K562 (cell line): ENCODE data around the gene MICAL2. TPM values are rescaled to one million over a fixed set of nuclear protein-coding genes. Genes with fewer than 3 reads are reported as not detected.
A peak's percentile ranks its signal among the peaks of the same experiment; 100 is the strongest.

Experiments used
- AFF1 ChIP-seq, 2 experiments: fragments of 450-650 bp; IDR thresholded peaks; 2 replicates each; pipeline ENCODE4 v1.6.1; 2018; ENCODE audit warnings: mild to moderate bottlenecking in 2 of 2, low read depth in 1 of 2; ENCODE audit not compliant: partially characterized antibody in 2 of 2
- C11orf30 ChIP-seq: fragments of 450-650 bp; IDR thresholded peaks from 2 replicates; pipeline ENCODE4 v1.6.1; 2016; ENCODE audit warnings: low read depth, mild to moderate bottlenecking
- IFI16 ChIP-seq: fragments of 250-450 bp; sonication (Bioruptor Pico); IDR thresholded peaks from 2 replicates; pipeline ENCODE4 v2.1.2; 2022; ENCODE audit warnings: mild to moderate bottlenecking, inconsistent platforms
- IRF1 ChIP-seq: sonication (generic); formaldehyde crosslinking; IDR thresholded peaks from 2 replicates; pipeline ENCODE4 v1.8.0; 2022; ENCODE audit warnings: missing genetic modification reagents, mild to moderate bottlenecking, borderline replicate concordance
- MGA ChIP-seq: fragments of 450-650 bp; IDR thresholded peaks from 2 replicates; pipeline ENCODE4 v1.6.1; 2016; ENCODE audit warnings: mild to moderate bottlenecking, moderate library complexity
- NR2C2 ChIP-seq, 2 experiments: fragments of 200-800 bp in 1 of 2; sonication (Bioruptor generic) in 1 of 2; sonication (generic) in 1 of 2; formaldehyde crosslinking in 1 of 2; IDR thresholded peaks; 2 replicates each; pipeline versions ENCODE4 v1.6.1 to v1.8.0; 2016 to 2022; ENCODE audit warnings: mild to moderate bottlenecking in 1 of 2, missing compliant biosample characterization in 1 of 2, missing genetic modification characterization in 1 of 2, missing genetic modification reagents in 1 of 2
- ZFP36 ChIP-seq: fragments of 150-350 bp; IDR thresholded peaks from 2 replicates; pipeline ENCODE4 v1.6.1; 2018; ENCODE audit warnings: low read length, low read depth; ENCODE audit not compliant: partially characterized antibody
- ZNF511 ChIP-seq: sonication (generic); formaldehyde crosslinking; IDR thresholded peaks from 2 replicates; pipeline ENCODE4 v1.8.0; 2022; ENCODE audit warnings: mild to moderate bottlenecking, missing genetic modification reagents
- polyA plus RNA-seq, 8 experiments: library from polyadenylated mRNA; depleted of rRNA in 4 of 8; stranded (reverse) in 5 of 8; unstranded in 3 of 8; fragments of >200 nt; fragmentation: Nextera tagmentation in 2 of 8; fragmentation: Illumina TruSeq in 1 of 8; extraction: Ambion mirVana in 2 of 8; extraction: Trizol in 1 of 8; gene quantifications; 2 replicates each; pipeline versions ENCODE4 v1.2.1 to v1.2.3, GENCODE V29; 2011 to 2014; ENCODE audit warnings: inconsistent platforms in 1 of 8, missing spikeins in 1 of 8
- total RNA-seq, 7 experiments: library from RNA; depleted of rRNA in 6 of 7; stranded (reverse); fragments of >200 nt in 6 of 7; fragmentation: Illumina TruSeq in 2 of 7; extraction: Trizol in 2 of 7; gene quantifications; 2 replicates each; pipeline versions ENCODE4 v1.2.1 to v1.2.3, GENCODE V29; 2011 to 2021; ENCODE audit warnings: low replicate concordance in 1 of 7

The MICAL2 gene
- total and polyA plus RNA-seq, 9 of the 15 experiments (the other 6 are each of a cell fraction or from before 2014, with no cell fraction given): 4.7 to 64.2 (median 33.6) TPM

GRCh38 chr11:12166299-12167060, 56.1 kb downstream of the MICAL2 start (continued):
- TF ChIP-seq MGA (no peak), NR2C2 (CRISPR knock-in tag; IDR thresholded peaks at IDR 0.05) (no peak), NR2C2 (tag; IDR thresholded peaks at IDR 0.05) (0 out of 2 replicates have a peak, but pooled peaks have one; percentile 11), AFF1 (IDR thresholded peaks at IDR 0.05; ENCODE audit: low read depth in 1 of 2, partially characterized antibody in 2 of 2) (peak in 1 of 2 experiments; percentile 33), IFI16 (CRISPR knock-in tag) (no peak), IRF1 (CRISPR knock-in tag) (no peak), C11orf30 (no peak), ZFP36 (peak; percentile 99), ZNF511 (CRISPR knock-in tag) (no peak)
